Mucosa of descending colon (tissue), 3 donors: ENCODE measurements around the gene DIABLO. TPM values are rescaled to one million over a fixed set of nuclear protein-coding genes. Genes with fewer than 3 reads are reported as not detected.
A peak's percentile ranks its signal among the peaks of the same experiment; 100 is the strongest.

Experiments used
- ATAC-seq: fragments of 200-7000 bp; cut with Tn5 transposase; one replicate; pipeline ENCODE4 v1.9.1; 2020; ENCODE audit warnings: mild to moderate bottlenecking, moderate library complexity
- DNase-seq, 3 donors: peaks; one replicate each; pipeline ENCODE4 v3.0.0-alpha.2; 2020
- H3K36me3 ChIP-seq: fragments of 200-600 bp; one replicate; pipeline ENCODE4 v1.8.0; 2021; ENCODE audit warnings: low read depth, mild to moderate bottlenecking
- H3K4me1 ChIP-seq: fragments of 200-600 bp; one replicate; pipeline ENCODE4 v1.8.0; 2021; ENCODE audit warnings: low read depth, mild to moderate bottlenecking
- H3K4me3 ChIP-seq: fragments of 200-600 bp; one replicate; pipeline ENCODE4 v1.8.0; 2021; ENCODE audit warnings: mild to moderate bottlenecking
- H3K9me3 ChIP-seq: fragments of 200-600 bp; one replicate; pipeline ENCODE4 v1.8.0; 2021; ENCODE audit warnings: mild to moderate bottlenecking
- intact Hi-C, 2 donors: fragments of 100-400 bp; cut with DNase I in 1 of 2; cut with micrococcal nuclease in 1 of 2; formaldehyde crosslinking; loops; one replicate each; pipeline versions ENCODE4 v1.11.0 to v1.11.1; 2022; cut with DNase I, micrococcal nuclease
- total RNA-seq, 3 donors: library from RNA; stranded (reverse); fragmentation: NEBNext Ultra II Directional in 2 of 3; extraction: Animal tissue kit (Norgen Biotek cat#: 25700) in 2 of 3; gene quantifications; one replicate each; pipeline versions ENCODE4 v1.2.1 to v1.2.4, GENCODE V29; 2021 to 2023
- TF ChIP-seq, protein P1 (sequence below): fragments of 200-600 bp; IDR thresholded peaks from one replicate; pipeline ENCODE4 v1.8.0; 2022; ENCODE audit warnings: antibody characterized with exemption, mild to moderate bottlenecking
- donor health status: DM: no; HTN: no; CAD: no; lungs with moderate emphysema.
- donor health status: DM: no; HTN: no; CAD: no.
- donor health status: DM: no; HTN: yes; CAD: no.

The DIABLO gene
- total RNA-seq, 3 donors from 2014 or later: 35.6 to 42.9 (median 41.6) TPM

DNA sequence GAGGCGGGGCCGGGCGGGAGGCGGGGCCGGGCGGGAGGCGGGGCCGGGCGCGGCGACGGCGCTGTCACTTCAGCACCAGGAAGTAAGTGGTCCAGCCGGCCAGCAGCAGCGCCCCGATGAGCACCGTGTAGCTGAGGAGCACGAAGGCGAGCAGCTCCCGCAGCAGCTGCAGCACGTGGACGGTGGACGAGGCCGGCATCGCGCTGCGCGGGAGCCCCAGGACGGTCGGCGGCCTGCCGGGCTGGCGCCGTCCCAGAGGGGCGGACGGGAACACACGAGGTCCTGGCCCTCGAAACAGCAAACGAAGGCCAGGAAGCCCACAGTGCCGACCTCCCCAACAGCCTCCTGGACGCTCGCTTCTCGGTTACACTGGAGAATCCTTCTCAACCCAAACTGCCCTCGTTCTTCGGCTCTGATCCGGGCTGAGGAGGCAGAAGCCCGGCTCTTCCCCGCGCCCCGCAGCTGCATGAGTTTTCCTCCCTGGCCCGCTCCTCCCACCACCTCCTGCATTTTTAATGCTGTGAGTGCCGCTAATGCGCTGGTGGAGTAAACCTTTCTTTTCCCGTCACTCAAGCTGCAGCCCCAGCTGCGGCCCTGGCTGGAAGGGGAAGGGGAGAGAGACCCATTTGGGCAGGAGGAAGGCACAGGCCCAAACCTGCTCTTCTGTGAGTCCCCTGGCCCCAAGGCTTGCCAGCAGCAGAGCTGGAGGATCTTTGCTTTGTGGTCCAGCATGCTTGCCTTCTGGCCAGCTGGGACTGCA, 694 bp upstream of the DIABLO start:
- H3K4me3 ChIP-seq: peak overlapping the region; percentile 91
- no peaks in the 10 kb centered on the region for H3K9me3 ChIP-seq
- peaks cover 5% of the 10 kb centered on the region for H3K36me3 ChIP-seq
- peaks cover 16% of the 10 kb centered on the region for H3K4me1 ChIP-seq
- TF ChIP-seq, protein P1, sequence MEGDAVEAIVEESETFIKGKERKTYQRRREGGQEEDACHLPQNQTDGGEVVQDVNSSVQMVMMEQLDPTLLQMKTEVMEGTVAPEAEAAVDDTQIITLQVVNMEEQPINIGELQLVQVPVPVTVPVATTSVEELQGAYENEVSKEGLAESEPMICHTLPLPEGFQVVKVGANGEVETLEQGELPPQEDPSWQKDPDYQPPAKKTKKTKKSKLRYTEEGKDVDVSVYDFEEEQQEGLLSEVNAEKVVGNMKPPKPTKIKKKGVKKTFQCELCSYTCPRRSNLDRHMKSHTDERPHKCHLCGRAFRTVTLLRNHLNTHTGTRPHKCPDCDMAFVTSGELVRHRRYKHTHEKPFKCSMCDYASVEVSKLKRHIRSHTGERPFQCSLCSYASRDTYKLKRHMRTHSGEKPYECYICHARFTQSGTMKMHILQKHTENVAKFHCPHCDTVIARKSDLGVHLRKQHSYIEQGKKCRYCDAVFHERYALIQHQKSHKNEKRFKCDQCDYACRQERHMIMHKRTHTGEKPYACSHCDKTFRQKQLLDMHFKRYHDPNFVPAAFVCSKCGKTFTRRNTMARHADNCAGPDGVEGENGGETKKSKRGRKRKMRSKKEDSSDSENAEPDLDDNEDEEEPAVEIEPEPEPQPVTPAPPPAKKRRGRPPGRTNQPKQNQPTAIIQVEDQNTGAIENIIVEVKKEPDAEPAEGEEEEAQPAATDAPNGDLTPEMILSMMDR: no peak
- ATAC-seq: no peak
- intact Hi-C loops: no loop called here
- no peak for DNase-seq

DNA sequence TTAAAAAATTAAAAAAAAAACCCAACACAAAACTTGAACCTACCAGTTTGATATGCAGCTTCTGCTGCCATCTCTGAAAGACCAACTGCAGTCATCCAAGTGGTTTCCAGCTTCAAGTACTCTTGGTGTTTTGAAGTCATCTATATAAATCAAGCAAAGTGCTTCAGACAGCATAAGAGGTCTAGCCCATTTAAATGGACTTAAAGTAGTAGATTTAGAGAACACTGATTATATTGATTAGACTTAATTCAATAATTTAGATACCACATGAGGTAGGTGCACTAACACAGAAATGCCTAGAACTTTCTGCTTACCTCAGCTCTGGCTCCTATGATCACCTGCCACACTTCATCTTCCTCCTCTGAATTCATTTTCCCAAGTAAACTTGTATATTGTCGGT, 9.4 kb downstream of the DIABLO start:
- intact Hi-C loops: no loop called here
- Histone ChIP-seq H3K4me3 (no peak overlapping the region), H3K9me3 (no peaks in the 10 kb centered on the region), H3K36me3 (peaks cover 12% of the 10 kb centered on the region), H3K4me1 (no peaks in the 10 kb centered on the region)
- DNase-seq: no peak
- no peak for ATAC-seq
- TF ChIP-seq, protein P1: no peak

DNA sequence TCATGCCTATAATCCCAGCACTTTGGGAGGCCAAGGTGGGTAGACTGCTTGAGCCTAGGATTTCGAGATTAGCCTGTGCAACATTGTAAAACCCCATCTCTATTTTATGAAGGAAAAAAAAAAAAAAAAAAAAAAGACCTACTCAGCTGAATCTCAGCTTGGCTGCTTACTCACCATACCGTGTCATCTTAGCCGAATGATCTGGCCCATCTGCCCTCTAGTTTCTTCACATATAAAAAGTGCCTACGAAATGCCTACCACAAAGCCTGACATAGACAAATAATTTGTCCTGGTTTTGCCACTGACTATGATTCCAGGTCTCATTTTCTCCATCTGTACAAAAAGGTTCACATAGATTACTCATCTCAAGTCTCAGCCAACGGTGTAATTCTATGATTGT, 10.1 kb downstream of the DIABLO start:
- DNase-seq (no peak), ATAC-seq (no peak)
- TF ChIP-seq, protein P1: no peak
- H3K4me3 ChIP-seq: no peak overlapping the region
- peaks cover 12% of the 10 kb centered on the region for H3K36me3 ChIP-seq
- no peaks in the 10 kb centered on the region for H3K9me3 ChIP-seq
- no peaks in the 10 kb centered on the region for H3K4me1 ChIP-seq
- intact Hi-C loops: no loop called here

DNA sequence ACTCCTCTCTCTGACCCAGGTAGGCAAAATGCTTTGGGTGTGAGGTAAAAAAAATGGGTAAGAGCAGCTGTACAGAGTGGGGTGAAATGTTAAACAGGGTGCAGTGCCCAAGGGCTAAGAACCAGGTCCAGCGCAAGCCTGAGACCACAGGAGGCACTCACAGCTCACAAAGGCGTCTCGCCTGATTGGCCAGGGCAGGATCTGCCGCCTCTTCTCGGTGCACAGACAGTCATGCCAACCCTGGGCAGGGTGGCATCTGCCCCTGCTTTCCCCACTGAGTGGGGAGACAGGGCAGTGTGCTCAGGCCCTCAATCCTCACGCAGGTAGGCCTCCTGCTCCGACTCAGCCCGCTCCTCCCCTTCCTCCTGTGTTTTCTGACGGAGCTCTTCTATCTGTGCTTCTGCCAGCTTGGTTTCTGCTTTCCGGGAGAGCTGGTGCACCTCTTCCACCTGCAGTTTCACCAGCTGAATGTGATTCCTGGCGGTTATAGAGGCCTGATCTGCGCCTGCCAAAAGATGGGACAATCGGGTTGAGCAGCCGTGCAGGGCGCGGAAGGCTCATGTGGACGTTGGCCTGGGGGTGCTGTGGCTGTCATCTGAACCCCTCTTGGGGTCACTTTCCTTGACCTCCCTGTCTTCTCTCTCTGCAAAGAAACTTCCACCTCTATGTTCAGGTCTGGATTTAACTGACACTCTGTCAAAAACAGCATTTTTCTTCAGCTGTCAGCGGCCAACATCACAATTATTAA, 17.6 kb downstream of the DIABLO start:
- TF ChIP-seq, protein P1: no peak
- no peaks in the 10 kb centered on the region for H3K9me3 ChIP-seq
- peaks cover under 1% of the 10 kb centered on the region for H3K36me3 ChIP-seq

DNA sequence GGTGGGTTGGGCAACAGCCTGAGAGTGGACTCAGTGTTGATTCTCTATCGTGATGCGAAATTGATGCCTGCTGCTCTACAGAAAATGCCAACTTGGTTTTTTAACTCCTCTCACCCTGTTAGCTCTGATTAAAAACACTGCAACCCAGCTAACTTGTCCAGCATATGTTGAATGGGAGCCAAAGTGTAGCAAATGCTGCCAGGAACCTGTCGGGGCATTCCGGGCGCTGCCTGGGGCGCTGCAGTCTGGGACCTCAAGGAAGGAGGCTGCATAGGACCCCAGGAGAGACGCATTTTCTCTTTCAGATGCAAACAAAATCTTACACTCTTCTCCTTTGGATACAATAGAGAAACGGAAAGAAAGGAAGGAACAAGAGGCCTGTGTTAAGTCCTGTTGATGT, 18.5 kb downstream of the DIABLO start:
- no peak for DNase-seq
- no peak overlapping the region for H3K4me3 ChIP-seq
- peaks cover 5% of the 10 kb centered on the region for H3K4me1 ChIP-seq
- intact Hi-C loops: no loop called here
- no peaks in the 10 kb centered on the region for H3K9me3 ChIP-seq
- no peaks in the 10 kb centered on the region for H3K36me3 ChIP-seq
- ATAC-seq: no peak
- TF ChIP-seq, protein P1: no peak

More for the DNA sequence above, 17.6 kb downstream of the DIABLO start:
- Histone ChIP-seq H3K4me1 (no peaks in the 10 kb centered on the region), H3K4me3 (no peak overlapping the region)
- ATAC-seq (no peak), DNase-seq (no peak)
- intact Hi-C loops: no loop called here
